Left kidney (tissue), 1 donor: Measurements from ENCODE around the gene GNB5. TPM values are rescaled to one million over a fixed set of nuclear protein-coding genes. Genes with fewer than 3 reads are reported as not detected.

Experiments
- polyA plus RNA-seq: library from polyadenylated mRNA; unstranded; fragments of 120-200 nt; gene quantifications from one replicate; pipeline ENCODE4 v1.2.1, GENCODE V29; 2013; ENCODE audit not compliant: insufficient read length

The GNB5 gene
- polyA plus RNA-seq, 1 donor = 16.9 TPM

Other genes with a start within 250 kb of the GNB5 start
- 38.3 TPM for gene LEO1, start 219.6 kb downstream of the GNB5 start, polyA plus RNA-seq
- gene MAPK6, start 172.2 kb downstream of the GNB5 start, polyA plus RNA-seq = 44.5 TPM
- 1.2 TPM for gene BCL2L10, start 78.6 kb downstream of the GNB5 start, polyA plus RNA-seq
- gene MYO5C, start 104.4 kb upstream of the GNB5 start, polyA plus RNA-seq = 32.7 TPM